ENCODE results near the gene GSTK1.
"Not testable (repeated sequence)": the region's sequence is repeated elsewhere in the genome, so short reads cannot be mapped to it uniquely, and the experiment has no call there.

Gene GSTK1

DNA sequence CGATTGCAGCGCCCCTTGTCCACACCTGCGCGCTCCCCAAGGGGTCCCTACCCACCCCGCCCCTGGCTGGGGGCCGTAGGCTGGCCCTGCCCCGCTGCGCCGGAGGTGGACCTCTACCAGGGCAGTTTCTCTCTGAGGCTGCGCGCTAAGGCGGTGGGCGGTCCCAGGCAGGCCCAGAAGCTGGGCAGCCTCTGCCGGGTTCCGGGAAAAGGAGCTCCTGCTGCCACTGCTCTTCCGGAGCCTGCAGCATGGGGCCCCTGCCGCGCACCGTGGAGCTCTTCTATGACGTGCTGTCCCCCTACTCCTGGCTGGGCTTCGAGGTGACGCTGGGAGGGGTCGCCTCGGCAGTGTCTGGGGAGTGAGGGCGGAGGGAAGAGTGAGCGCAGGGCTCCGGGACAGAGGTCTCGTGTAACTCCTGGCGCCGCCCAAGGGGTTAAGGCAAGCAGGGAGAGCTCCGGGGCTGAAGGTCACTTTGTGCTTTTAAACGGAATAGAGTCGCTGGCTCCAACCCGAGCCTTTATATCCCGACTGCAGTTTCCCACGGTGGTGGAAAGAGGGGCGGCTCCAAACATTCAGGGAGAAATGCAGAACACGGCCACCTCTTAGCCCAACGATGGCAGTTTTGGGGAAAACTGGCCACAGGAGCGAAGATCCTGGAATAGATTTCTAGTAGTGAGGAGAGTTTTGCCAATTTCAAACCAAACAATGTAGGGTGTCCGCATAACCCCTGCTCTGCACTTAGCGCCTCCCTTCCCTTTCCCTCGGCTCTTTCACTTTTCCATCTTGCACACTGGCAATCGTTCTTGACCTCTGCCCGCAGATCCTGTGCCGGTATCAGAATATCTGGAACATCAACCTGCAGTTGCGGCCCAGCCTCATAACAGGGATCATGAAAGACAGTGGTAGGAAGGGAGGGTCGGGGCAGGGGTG lies at the start of gene GSTK1:
Gene GSTK1 (plus strand): TSS at position 176 of the 930 bp plus-strand sequence. CDS start 73 bp downstream, at position 249.
- in situ Hi-C loops (cut with HindIII; ENCODE audit: low sequenced_read_pairs) = no loop called here

DNA sequence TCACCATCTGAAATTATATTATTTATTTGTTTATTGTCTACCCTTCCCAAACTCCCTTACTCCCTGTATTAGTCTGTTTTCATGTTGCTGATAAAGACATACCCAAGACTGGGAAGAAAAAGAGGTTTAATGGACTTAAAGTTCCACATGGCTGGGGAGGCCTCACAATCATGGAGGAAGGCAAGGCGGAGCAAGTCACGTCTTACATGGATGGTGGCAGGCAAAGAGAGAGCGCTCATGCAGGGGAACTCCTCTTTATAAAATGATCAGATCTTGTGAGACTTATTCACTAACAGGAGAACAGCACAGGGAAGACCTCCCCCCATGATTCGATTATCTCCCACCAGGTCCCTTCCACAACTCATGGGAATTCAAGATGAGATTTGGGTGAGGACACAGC lies 49.8 kb upstream of the GSTK1 start:
- in situ Hi-C loops (cut with HindIII; ENCODE audit: low sequenced_read_pairs) = not testable (repeated sequence)

DNA sequence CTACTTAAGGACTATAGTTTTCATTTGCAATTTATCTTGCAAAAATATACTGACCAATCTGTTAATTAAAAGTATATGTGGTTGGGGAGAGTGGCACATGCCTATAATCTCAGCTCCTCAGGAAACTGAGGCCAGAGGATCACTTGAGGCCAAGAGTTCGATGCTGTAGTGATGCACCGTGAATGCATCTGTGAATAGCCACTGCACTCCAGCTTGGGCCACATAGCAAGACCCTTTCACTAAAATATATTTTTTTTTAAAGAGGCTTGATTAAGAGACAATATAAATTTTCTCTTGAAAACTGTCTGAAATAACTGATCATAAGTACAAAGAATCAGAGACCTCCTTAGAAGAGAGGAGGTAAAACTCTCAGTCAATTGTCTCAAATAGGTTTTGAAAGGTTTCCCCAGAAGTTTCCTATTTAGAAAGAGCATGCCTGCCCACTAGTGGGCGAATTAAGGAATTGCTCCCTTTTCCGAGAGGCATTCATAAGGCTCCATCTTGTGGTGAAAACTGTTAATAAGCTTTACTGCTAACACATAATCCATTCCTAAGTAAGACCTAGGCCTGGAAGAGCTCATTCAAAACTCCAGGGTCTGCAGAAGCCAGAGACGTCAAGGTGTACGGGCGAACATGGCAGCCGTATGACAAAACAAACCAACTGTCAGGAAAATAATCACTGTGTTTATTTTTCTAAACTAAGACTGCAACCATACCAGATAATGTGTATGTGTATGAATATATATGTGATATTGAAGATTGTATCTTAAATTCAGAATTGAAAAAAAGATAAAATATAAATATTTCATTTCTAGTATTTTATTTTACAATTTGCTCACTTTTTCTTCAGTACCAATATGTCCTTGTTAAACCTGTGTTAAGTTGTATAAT lies 48.2 kb upstream of the GSTK1 start:
- in situ Hi-C loops (cut with HindIII; ENCODE audit: low sequenced_read_pairs) = loop anchor here (5.0 kb wide), 1 partner anchor 213 kb away; no protein-coding TSS in a partner anchor

DNA sequence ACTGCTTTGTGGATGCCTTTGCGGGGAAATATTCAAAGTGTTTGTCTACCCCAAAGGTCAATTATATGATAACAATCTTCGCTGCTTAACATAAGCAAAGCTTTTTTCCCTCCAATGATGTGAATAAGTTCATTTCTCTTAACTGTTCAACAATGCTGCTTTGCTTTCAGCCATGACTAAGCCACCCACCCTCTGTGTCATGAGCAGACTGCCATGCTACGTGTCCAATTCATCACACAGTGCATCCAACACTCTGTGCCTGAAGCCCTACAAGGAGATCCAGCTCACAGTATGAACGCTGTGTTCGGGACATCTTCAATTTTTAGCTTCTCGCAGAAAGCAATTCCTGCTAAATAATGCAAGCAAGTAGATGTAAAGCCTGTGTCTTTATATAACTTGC lies 47.1 kb upstream of the GSTK1 start:
- in situ Hi-C loops (cut with HindIII; ENCODE audit: low sequenced_read_pairs) = loop anchor here (5.0 kb wide), 1 partner anchor 214 kb away; no protein-coding TSS in a partner anchor

DNA sequence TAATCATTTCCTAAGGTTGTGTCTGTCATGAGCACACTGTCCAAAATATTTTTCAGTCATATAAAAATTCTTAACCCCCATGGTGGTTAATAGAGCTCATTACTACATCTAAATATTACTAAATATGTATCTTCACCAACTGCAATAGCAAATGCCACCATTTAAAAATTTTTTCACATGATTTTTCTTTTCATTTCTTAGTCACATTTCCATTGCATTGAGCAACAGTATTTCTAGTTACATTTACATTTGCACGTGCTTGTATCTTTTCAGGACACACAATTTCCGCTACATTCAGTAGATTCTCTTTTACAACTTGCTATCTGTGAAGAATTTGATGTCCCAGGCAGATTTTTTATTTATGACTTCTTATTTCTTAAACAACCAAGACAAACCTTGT lies 46.6 kb upstream of the GSTK1 start:
- in situ Hi-C loops (cut with HindIII; ENCODE audit: low sequenced_read_pairs) = loop anchor here (5.0 kb wide), 1 partner anchor 214 kb away; no protein-coding TSS in a partner anchor

DNA sequence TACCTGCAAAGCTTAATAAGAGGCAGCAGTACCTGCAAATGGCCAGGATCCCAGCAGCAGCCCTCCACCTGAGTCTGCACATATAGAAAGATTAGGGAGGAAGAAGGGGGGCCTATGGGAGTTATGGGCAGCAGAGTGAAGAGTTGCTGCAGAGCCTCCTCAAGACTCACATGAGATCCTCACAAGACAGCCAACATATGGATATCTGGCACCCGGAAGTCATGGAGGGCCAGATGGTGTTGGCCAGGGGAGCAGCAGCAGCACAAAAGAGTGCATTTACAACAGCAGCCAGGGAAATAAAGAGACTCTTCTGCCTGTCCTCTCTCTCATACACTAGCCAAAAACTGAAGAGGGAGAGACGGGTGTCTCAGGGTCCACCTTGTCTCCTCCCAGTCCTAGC lies 45.4 kb upstream of the GSTK1 start:
- in situ Hi-C loops (cut with HindIII; ENCODE audit: low sequenced_read_pairs) = loop anchor here (5.0 kb wide), 1 partner anchor 216 kb away; no protein-coding TSS in a partner anchor

DNA sequence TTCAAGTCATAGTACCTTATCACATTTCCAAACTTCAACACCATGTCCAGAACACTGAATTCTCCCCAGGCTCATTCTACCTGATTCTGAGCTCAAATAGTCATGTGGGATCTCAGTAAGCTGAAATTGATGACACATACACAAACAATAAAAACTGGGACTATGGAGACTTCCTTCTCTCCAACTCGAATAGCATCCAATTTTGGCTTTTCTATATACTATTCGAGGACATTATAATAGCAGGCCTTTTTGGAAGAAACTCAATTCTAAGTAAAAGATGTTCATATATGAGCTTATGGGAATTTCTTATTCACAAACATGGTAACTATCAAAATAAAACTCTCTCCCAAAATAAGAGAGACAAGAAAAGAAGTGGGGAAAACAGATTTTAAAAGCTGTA lies 42.0 kb upstream of the GSTK1 start:
- in situ Hi-C loops (cut with HindIII; ENCODE audit: low sequenced_read_pairs) = no loop called here

DNA sequence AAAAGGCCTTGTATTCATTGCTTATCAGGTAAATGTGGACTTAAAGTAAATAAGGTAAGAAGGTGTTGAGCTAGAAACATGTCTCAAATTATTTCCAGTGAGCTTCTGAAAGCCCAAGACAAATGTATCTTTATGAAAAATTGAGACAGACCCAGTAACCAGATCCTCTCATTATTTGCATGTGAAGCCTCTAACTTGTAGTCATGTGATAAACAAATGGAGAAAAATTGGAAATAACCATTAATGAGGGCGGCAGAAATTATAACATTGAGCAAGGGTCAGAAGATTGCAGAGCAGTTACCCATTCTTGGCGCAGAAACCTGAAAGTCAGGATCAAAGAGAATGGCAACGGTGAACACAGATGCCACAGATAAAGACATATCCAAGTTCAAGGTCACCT lies 41.5 kb upstream of the GSTK1 start, which contains the start of gene TAS2R40:
Gene TAS2R40 (plus strand): TSS at position 301 of the 400 bp plus-strand sequence. CDS start 42 bp downstream, at position 343.
- in situ Hi-C loops (cut with HindIII; ENCODE audit: low sequenced_read_pairs) = no loop called here

DNA sequence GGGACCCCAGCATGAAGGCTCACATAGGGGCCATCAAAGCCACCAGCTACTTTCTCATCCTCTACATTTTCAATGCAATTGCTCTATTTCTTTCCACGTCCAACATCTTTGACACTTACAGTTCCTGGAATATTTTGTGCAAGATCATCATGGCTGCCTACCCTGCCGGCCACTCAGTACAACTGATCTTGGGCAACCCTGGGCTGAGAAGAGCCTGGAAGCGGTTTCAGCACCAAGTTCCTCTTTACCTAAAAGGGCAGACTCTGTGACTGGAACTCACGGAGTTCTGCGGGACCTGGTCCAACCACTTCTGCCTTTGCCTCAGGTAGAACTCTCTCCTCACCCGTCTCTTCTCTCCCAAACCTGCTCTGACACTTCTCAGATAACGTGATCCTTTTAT lies 40.5 kb upstream of the GSTK1 start:
- in situ Hi-C loops (cut with HindIII; ENCODE audit: low sequenced_read_pairs) = no loop called here

DNA sequence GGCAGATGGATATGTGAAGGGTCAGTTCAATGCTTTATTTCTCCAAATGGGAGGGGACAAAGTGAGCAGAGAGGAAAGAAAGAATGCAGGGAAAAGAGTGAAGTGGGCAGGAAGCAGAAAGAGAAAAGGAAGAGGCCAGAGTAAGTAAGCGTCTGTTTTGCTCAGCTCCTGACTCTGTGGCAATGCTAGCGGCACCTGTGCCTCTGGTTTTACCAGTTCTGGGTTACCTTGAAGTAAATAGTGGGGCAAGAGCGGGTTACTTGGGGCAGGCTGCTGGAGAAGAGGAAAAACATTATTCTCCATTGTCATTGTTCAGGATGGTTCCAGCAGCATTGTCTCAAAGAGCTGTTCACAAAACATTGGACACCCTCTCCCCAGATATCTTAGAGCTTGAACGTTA lies 39.5 kb upstream of the GSTK1 start:
- in situ Hi-C loops (cut with HindIII; ENCODE audit: low sequenced_read_pairs) = no loop called here

DNA sequence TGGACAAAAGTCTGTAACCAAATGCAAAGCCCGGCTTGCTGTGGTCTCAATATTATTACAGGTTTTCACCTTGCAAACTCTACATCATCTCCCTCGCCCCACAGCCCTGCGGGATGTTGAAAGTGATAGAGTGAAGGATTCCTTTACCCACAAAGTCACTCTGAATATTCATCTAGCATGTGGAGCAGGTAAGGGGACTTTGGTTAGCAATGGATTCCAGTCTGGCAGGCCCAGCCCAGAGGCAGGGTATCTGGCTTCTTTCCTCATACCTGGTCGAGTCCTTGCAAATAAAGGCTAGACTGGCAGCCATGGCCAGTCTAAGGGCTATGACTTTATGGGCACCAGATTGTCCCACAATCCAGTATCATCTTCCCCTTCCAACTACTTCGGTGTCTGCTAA lies 38.2 kb upstream of the GSTK1 start:
- in situ Hi-C loops (cut with HindIII; ENCODE audit: low sequenced_read_pairs) = no loop called here

DNA sequence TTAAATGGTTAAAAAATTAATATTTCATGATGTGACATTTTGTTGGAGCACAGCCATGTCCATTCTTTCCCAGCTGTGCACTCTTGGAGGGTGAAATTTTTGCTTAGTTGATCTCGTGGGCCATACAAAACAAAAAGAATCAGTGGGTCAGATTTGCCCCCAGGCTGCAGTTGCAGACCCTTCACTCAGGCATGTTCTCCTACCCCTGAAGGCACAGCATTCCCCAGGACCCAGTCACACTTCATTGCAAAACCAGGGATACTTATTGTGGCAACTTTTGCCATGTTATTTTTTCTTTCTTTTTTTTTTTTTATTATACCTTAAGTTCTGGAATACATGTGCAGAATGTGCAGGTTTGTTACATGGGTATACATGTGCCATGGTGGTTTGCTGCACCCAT lies 35.4 kb upstream of the GSTK1 start:
- in situ Hi-C loops (cut with HindIII; ENCODE audit: low sequenced_read_pairs) = no loop called here

DNA sequence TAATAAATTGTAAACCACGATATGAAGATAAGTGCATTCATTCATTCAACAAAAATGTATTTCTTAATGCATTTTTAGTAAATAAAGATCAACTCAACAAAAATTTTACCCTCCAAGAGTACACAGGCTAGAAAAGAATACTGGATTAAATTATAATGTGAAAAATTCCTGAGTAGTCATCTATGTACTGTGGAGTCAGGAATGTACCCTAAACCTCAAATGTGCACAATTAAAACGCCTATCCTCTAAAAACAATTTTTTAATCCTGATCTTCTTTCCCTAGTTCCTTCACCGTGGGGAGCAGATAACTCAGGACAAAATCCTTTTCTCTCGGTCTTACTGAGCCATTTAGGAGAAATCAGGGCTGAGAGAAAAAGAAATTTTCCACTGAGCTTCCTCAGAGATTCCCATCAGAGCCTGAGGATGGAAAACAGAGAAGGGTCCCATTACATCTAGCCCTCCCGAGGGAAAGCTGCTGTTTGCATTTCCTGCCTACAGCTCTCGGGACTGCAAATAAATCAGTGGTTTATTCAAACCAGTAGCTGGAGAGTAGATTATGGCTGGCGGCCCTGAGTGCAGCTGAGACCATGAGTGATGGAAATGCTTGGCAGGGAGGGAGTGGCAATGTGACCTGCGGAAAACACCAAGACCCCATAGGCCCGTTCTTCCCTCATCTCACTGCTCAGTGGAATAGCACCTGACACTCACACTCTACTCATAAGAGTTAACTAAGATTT lies 34.0 kb upstream of the GSTK1 start:
- in situ Hi-C loops (cut with HindIII; ENCODE audit: low sequenced_read_pairs) = no loop called here

DNA sequence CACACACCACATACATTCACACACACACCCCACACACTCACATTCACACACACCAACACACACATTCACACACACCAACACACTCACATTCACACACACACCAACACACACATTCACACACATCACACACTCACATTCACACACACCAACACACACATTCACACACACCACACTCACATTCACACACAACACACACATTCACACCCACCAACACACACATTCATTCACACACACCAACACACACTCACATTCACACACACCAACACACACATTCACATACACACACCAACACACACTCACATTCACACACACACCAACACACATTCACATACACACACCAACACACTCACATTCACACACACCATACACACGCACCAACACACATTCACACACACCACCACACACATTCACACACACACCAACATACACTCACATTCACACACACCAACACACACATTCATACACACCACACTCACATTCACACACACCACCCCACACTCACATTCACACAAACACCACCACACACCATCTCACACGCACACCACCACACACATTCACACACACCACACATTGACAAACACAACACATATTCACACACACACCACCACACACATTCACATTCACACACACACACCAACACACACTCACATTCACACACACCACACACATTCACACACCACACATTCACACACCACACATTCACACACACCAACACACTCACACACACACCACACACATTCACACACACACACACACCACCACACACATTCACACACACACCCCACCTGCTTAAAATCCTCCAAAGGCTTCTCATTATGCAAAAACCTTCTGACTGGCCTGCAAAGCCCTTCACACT lies 32.4 kb upstream of the GSTK1 start:
- in situ Hi-C loops (cut with HindIII; ENCODE audit: low sequenced_read_pairs) = no loop called here

DNA sequence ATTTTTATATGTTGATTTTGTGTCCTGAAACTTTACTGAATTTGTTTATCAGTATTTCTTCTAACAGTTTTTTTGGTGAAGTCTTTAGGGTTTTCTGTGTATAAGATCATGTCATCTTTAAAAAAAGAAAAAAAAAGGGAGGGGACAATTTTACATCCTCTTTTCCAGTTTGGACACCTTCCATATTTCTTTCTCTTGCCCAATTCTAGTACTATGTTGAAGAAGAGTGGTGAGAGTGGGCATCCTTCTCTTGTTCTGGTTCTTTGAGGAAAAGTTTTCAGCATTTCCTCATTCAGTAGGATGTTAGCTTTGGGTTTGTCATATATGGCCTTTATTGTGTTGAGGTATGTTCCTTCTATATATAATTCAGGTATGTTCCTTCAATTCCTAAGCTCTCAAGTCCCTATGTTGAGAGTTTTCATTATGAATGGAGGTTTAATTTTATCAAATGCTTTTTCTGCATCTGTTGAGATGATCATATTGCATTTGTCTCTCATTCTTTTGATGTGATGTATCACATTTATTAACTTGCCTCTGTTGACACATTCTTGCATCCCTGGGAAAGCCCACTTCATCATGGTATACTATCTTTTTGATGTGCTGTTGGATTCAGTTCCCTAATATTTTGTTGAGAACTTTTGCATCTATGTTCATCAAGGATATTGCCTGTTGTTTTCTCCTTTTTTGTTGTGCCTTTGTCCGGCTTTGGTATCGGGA lies 29.3 kb upstream of the GSTK1 start:
- in situ Hi-C loops (cut with HindIII; ENCODE audit: low sequenced_read_pairs) = no loop called here

DNA sequence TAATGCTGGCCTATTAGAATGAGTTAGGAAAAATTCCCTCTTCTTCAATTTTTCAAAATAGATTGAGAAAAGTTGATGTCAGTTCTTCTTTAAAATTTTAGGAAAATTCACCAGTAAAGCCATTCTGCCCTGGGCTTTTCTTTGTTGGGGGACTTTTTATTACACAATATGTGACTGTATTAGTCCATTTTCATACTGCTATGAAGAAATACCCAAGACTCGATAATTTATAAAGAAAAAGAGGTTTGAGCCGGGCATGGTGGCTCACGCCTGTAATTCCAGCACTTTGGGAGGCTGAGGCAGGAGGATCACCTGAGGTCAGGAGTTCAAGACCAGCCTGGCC lies 28.7 kb upstream of the GSTK1 start:
- in situ Hi-C loops (cut with HindIII; ENCODE audit: low sequenced_read_pairs) = no loop called here

DNA sequence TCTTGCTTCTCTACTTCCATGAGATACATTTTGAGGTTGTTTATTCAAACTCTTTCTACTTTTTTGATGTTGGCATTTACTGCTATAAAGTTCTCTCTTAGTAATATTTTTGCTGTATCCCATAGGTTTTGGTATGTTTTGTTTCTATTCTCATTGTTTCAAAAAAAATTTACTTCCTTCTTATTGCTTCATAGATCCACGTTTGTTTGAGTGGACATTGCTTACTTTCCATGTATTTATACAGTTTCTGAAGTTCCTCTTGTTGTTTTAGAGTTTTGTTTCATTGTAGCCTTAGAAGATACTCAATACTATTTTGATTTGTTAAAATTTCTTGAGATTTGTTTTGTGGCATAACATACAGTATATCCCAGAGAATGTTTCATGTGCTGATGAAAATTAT lies 27.7 kb upstream of the GSTK1 start:
- in situ Hi-C loops (cut with HindIII; ENCODE audit: low sequenced_read_pairs) = no loop called here

DNA sequence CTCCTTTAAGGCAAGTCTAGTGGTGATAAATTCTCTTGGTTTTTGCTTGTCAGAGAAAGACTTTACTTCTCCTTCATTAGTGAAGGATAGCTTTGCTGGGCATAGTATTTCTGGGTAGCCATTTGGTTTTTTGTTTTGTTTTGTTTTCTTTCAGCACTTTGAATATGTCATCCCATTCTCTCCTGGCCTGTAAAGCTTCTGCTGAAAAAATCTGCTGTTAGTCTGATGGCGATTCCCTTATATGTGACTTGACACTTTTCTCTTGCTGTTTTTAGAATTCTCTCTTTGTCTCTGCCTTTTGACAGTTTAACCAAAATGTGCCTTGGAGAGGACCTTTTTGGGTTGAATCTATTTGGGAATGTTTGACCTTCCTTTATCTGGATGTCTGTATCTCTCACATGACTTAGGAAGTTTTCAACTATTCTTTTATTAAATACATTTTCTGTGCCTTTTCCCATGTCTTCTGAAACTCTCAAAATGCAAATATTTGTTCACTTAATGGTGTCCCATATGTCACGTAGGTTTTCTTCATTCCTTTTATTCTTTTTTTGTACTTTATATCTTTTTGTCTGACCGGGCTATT lies 26.7 kb upstream of the GSTK1 start:
- in situ Hi-C loops (cut with HindIII; ENCODE audit: low sequenced_read_pairs) = no loop called here

DNA sequence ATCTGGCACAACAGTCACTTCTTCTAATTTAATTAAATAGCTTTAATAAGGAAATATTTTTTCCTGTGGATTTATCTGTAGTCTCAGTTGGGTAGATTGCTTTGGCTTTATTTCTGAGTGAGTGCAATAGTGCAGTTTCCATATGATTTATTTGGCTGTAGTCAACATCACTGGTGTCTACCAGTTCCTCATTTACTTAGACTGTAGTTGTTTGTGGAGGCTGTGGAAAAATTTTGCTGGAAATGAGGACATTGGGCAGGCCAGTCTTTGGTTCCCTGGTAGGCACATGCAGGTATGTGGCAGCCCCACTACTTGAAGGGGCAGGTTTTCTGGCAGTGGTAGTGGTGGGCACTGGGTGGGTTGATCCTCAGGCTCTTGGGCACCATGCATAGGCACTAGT lies 25.9 kb upstream of the GSTK1 start:
- in situ Hi-C loops (cut with HindIII; ENCODE audit: low sequenced_read_pairs) = no loop called here
